ENCODE measurements around the gene HOXD4. TPM values are rescaled to one million over a fixed set of nuclear protein-coding genes. Genes with fewer than 3 reads are reported as not detected.

Gene HOXD4
- total and polyA plus RNA-seq, 7 donors, result 0.60 to 8.0 (median 3.8) TPM; not detected in 1

DNA sequence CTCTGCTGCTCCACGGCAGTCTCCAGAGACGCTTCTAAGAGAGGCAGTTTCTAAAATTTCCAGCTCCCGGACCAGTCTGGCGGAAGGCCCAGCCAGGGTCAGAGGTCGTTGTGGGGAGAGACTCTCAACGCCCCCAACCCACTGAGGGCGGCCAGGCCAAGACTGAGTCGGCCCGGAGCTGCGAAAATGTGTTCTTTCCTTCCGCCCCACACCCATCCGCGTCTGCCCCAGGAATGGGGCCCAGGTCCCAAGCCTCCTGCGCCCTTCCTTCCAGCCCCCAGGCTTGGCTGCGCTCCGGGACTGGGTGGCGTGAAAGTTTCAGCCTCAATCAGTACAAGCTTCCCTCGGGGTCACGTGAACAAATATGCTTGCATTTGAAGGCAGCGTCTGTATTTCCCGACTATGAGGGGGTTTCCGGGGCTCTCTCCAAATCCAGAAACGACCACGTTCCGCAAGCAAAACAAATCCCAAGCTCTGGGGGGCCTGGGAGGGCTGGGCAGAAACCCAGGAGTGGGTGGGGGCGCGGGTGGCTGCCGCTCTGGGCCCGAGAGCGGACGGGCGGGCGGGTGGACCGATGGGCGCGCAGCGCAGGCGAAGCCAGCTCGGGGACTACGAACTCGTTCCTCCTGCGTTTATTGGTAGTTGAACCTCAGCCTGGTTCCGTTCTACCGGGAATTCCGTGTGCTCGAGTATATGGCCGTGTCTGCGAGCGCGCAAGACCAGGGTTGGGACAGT lies 9.1 kb downstream of the HOXD4 start:
- WGBS, 2 donors, result 38 to 79% methylated on average over 50 of the region's 50 CpGs
- peak overlapping the region in 3 of 4 donors; percentile 0 to 28 (median 25) for H3K4me3 ChIP-seq
- no peak overlapping the region for H3K27ac ChIP-seq
- H3K9me3 ChIP-seq, result no peaks in the 10 kb centered on the region
- intact Hi-C loops (cut with DNase I), result loop anchor here (5.0 kb wide), 1 partner anchor 112 kb away; no protein-coding TSS in a partner anchor
- H3K36me3 ChIP-seq, result no peaks in the 10 kb centered on the region
- peaks cover 0 to 55% (median 48%) of the 10 kb centered on the region in 4 donors for H3K4me1 ChIP-seq
- no peak for TF ChIP-seq EP300 (IDR thresholded peaks at IDR 0.05)
- no peak for TF ChIP-seq POLR2AphosphoS5 (IDR thresholded peaks at IDR 0.05)
- TF ChIP-seq POLR2A (IDR thresholded peaks at IDR 0.05), result no peak
- TF ChIP-seq, protein P1, sequence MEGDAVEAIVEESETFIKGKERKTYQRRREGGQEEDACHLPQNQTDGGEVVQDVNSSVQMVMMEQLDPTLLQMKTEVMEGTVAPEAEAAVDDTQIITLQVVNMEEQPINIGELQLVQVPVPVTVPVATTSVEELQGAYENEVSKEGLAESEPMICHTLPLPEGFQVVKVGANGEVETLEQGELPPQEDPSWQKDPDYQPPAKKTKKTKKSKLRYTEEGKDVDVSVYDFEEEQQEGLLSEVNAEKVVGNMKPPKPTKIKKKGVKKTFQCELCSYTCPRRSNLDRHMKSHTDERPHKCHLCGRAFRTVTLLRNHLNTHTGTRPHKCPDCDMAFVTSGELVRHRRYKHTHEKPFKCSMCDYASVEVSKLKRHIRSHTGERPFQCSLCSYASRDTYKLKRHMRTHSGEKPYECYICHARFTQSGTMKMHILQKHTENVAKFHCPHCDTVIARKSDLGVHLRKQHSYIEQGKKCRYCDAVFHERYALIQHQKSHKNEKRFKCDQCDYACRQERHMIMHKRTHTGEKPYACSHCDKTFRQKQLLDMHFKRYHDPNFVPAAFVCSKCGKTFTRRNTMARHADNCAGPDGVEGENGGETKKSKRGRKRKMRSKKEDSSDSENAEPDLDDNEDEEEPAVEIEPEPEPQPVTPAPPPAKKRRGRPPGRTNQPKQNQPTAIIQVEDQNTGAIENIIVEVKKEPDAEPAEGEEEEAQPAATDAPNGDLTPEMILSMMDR (IDR thresholded peaks at IDR 0.05), result no peak
- H3K27me3 ChIP-seq, result peaks cover 81 to 100% (median 98%) of the 10 kb centered on the region in 3 donors
- DNase-seq, result no peak

DNA sequence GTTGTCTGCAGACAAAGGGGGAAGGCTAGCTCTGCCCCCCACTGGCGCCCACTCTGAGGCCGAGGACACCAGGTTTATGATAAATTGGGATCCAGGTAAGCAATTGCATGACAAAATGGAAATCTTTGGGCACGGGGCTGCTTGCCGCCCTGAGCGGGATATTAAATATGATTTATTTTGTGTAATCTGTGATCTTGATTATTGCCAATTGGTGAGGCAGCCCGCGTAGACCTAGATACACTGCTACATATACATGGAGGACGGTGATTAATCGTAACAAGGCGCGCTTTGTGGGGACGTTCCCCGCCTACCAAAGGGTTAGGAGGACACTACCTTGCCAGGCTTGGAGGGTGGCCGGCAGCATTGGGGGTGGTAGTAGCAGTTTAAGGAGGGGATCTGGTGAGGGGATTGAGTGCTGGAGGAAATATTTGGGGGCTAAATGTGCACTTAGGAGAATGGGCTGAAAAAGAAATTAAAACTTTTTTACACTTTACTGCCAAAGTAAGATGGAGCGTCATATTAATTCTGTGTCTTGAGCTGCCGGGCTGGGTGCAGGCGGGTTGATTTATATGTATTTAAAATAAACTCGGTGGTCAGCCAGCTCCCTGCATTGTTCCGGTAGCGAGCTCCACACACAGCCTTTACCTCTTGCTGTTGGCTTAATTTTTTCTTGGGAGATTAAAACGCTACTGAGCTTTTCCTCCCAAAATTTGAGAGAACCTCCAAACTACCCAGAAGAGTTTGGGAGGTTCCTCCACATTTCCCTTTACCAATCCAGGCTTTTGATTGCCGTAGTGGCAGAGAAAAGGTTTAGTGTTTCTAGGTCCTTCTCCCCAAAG lies 9.9 kb downstream of the HOXD4 start:
- H3K9me3 ChIP-seq, result no peaks in the 10 kb centered on the region
- H3K4me3 ChIP-seq, result peak overlapping the region in 1 of 4 donors; percentile 25
- no peak overlapping the region for H3K27ac ChIP-seq
- TF ChIP-seq POLR2AphosphoS5 (IDR thresholded peaks at IDR 0.05) (no peak), POLR2A (IDR thresholded peaks at IDR 0.05) (no peak), EP300 (IDR thresholded peaks at IDR 0.05) (no peak)
- TF ChIP-seq, protein P1 (IDR thresholded peaks at IDR 0.05), result no peak
- peaks cover 85 to 100% (median 96%) of the 10 kb centered on the region in 3 donors for H3K27me3 ChIP-seq
- H3K4me1 ChIP-seq, result peaks cover 0 to 56% (median 48%) of the 10 kb centered on the region in 4 donors
- DNase-seq, result no peak
- no peaks in the 10 kb centered on the region for H3K36me3 ChIP-seq
- intact Hi-C loops (cut with DNase I), result loop anchor here (5.0 kb wide), 1 partner anchor 111 kb away; no protein-coding TSS in a partner anchor
- WGBS, 2 donors, result 34 to 81% methylated on average over 22 of the region's 22 CpGs

DNA sequence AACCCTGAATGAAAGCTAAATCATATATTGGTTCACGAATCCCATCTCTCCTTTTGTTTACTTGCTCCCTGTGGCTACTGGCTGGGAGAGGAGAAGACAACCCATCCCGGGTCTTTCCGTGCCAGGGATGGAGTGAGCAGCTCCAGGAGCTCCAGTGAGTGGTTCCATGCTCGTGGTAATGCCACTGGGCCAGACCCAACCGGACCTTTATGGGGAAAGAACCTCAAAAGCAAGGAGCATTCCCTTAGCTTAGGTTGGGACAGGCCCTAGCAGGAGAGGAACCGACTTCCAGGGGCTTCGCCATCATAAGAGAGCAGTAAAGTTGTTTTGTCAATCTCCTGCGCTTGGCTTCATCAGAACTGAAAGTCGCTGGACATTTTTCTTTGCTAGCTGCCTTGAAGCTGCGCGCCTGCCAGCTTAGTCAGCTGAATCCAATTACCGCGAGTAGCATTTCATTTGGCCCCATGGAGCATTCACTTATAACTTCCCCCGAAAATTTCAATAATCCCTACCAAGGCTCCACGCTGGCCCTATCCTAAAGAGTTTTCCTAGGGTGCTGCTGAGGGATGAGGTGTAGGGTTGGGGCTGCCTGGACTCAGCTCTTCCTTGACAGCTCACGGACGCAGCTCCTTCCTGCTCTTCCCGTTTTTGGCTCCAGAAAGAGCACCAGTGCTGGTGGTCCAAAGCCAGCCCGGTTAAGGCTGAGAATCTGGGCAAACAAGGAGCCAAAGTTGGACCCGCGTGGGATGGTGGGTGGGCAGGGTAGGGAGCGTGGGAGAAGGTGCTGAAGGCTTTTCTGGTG lies 10.7 kb downstream of the HOXD4 start:
- 34 to 78% methylated on average over 22 of the region's 22 CpGs for WGBS, 2 donors
- no peak overlapping the region for H3K4me3 ChIP-seq
- DNase-seq, result no peak
- H3K27ac ChIP-seq, result no peak overlapping the region
- H3K9me3 ChIP-seq, result no peaks in the 10 kb centered on the region
- peaks cover 77 to 100% (median 88%) of the 10 kb centered on the region in 3 donors for H3K27me3 ChIP-seq
- TF ChIP-seq, protein P1 (IDR thresholded peaks at IDR 0.05), result no peak
- TF ChIP-seq EP300 (IDR thresholded peaks at IDR 0.05) (no peak), POLR2A (IDR thresholded peaks at IDR 0.05) (no peak), POLR2AphosphoS5 (IDR thresholded peaks at IDR 0.05) (no peak)
- no peaks in the 10 kb centered on the region for H3K36me3 ChIP-seq
- intact Hi-C loops (cut with DNase I), result loop anchor here (5.0 kb wide), 1 partner anchor 110 kb away; no protein-coding TSS in a partner anchor
- H3K4me1 ChIP-seq, result peaks cover 0 to 53% (median 47%) of the 10 kb centered on the region in 4 donors

DNA sequence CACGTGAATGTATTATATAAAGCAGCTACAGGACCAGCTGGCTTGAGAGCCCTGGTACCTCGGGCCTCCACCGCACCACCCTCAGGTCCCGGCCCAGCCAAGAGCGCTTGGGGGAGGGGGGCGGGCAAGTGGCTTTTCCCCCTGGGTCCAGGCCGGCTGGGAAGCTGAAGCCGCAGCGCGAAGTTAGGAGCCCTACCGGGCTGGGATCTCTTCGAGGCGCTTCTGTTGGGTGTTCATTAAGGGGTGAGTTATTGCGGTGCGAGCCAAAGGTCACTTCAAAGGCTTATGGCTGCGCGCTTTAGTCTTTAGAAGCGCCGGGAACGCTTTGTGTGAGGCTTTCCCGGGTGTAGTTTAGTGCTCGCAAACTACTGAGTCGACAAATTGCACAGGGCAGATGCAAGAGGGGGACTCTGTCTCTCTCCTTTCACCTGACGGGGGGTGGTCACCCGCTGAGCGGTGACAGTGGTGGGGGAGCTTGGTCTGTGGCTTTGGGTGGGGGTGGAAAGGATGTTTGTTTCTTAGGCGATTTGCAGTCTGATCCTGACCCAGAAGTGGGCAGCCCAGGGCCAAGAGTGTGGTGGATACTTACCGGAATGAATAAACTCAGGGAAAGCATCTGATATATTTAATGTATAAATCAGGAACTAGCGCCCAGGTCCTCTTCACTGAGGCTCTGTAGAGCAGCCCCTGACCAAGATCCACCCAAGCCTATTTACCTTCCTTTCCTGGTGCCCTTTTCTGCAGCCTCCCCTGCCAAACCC lies 11.7 kb downstream of the HOXD4 start:
- Histone ChIP-seq H3K9me3 (no peaks in the 10 kb centered on the region), H3K36me3 (no peaks in the 10 kb centered on the region), H3K4me3 (no peak overlapping the region), H3K27ac (no peak overlapping the region), H3K27me3 (peaks cover 67 to 100% (median 81%) of the 10 kb centered on the region in 3 donors), H3K4me1 (peaks cover 0 to 49% (median 40%) of the 10 kb centered on the region in 4 donors)
- intact Hi-C loops (cut with DNase I), result loop anchor here (5.0 kb wide), 1 partner anchor 109 kb away; no protein-coding TSS in a partner anchor
- 14 to 19% methylated on average over 29 of the region's 29 CpGs for WGBS, 2 donors
- DNase-seq, result no peak
- TF ChIP-seq EP300 (IDR thresholded peaks at IDR 0.05) (no peak), POLR2A (IDR thresholded peaks at IDR 0.05) (no peak), POLR2AphosphoS5 (IDR thresholded peaks at IDR 0.05) (no peak)
- TF ChIP-seq, protein P1 (IDR thresholded peaks at IDR 0.05), result no peak

All from sigmoid colon (tissue), 7 donors.